ENCODE measurements around the gene C1S.

DNA sequence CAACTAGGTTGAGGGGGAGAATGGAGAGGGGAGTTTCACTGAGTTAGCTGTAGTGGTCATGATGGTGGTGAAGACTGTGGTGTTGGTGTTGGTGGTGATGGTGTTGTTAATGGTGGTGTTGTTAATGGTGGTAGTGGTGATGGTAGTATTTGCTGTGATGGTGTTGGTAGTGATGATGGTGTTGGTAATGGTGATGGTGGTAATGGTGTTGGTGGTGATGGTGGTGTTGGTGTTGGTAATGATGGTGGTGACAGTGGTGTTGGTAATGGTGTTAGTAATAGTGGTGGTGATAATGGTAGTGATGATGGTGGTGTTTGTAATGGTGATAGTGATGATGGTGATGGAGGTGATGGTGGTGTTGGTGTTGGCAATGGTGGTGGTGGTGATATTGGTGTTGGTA is 22.6 kb downstream of the C1S start:
- TF ChIP-seq EZH2 (optimal IDR thresholded peaks at IDR 0.05; ENCODE audit: low read depth, low read length): no peak
- TF ChIP-seq, protein P1, sequence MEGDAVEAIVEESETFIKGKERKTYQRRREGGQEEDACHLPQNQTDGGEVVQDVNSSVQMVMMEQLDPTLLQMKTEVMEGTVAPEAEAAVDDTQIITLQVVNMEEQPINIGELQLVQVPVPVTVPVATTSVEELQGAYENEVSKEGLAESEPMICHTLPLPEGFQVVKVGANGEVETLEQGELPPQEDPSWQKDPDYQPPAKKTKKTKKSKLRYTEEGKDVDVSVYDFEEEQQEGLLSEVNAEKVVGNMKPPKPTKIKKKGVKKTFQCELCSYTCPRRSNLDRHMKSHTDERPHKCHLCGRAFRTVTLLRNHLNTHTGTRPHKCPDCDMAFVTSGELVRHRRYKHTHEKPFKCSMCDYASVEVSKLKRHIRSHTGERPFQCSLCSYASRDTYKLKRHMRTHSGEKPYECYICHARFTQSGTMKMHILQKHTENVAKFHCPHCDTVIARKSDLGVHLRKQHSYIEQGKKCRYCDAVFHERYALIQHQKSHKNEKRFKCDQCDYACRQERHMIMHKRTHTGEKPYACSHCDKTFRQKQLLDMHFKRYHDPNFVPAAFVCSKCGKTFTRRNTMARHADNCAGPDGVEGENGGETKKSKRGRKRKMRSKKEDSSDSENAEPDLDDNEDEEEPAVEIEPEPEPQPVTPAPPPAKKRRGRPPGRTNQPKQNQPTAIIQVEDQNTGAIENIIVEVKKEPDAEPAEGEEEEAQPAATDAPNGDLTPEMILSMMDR (IDR thresholded peaks at IDR 0.05; ENCODE audit: low read length): no peak
